ENCODE measurements around the gene ADGRL3. TPM values are rescaled to one million over a fixed set of nuclear protein-coding genes. Genes with fewer than 3 reads are reported as not detected.

Gene ADGRL3
- total RNA-seq, 1 donor from 2014 or later: 6.1 TPM

GRCh38 chr4:61786211-61786610 lies 586.1 kb downstream of the ADGRL3 start:
- no peak for DNase-seq
- Histone ChIP-seq H3K4me3 (no peak overlapping the region), H3K27ac (replicated peaks) (no peak overlapping the region), H3K27me3 (ENCODE audit: low read depth) (no peaks in the 10 kb centered on the region), H3K9me3 (replicated peaks) (peaks cover 4% of the 10 kb centered on the region), H3K4me1 (no peaks in the 10 kb centered on the region), H3K36me3 (no peaks in the 10 kb centered on the region)
- intact Hi-C loops (cut with micrococcal nuclease): no loop called here
- TF ChIP-seq, protein P1, sequence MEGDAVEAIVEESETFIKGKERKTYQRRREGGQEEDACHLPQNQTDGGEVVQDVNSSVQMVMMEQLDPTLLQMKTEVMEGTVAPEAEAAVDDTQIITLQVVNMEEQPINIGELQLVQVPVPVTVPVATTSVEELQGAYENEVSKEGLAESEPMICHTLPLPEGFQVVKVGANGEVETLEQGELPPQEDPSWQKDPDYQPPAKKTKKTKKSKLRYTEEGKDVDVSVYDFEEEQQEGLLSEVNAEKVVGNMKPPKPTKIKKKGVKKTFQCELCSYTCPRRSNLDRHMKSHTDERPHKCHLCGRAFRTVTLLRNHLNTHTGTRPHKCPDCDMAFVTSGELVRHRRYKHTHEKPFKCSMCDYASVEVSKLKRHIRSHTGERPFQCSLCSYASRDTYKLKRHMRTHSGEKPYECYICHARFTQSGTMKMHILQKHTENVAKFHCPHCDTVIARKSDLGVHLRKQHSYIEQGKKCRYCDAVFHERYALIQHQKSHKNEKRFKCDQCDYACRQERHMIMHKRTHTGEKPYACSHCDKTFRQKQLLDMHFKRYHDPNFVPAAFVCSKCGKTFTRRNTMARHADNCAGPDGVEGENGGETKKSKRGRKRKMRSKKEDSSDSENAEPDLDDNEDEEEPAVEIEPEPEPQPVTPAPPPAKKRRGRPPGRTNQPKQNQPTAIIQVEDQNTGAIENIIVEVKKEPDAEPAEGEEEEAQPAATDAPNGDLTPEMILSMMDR (IDR thresholded peaks at IDR 0.05; ENCODE audit: borderline replicate concordance): no peak

GRCh38 chr4:61795998-61796397 lies 595.9 kb downstream of the ADGRL3 start:
- Histone ChIP-seq H3K27me3 (ENCODE audit: low read depth) (no peaks in the 10 kb centered on the region), H3K9me3 (replicated peaks) (peaks cover 18% of the 10 kb centered on the region), H3K27ac (replicated peaks) (no peak overlapping the region), H3K4me1 (no peaks in the 10 kb centered on the region), H3K36me3 (no peaks in the 10 kb centered on the region), H3K4me3 (no peak overlapping the region)
- DNase-seq: no peak
- TF ChIP-seq, protein P1 (IDR thresholded peaks at IDR 0.05; ENCODE audit: borderline replicate concordance): no peak
- intact Hi-C loops (cut with micrococcal nuclease): no loop called here

- H3K4me1 ChIP-seq: no peaks in the 10 kb centered on the region
- H3K4me3 ChIP-seq: no peak overlapping the region
- no peak for DNase-seq
- no peaks in the 10 kb centered on the region for H3K36me3 ChIP-seq
- TF ChIP-seq, protein P1 (IDR thresholded peaks at IDR 0.05; ENCODE audit: borderline replicate concordance): no peak
- H3K27me3 ChIP-seq (ENCODE audit: low read depth): no peaks in the 10 kb centered on the region
- no peak overlapping the region for H3K27ac ChIP-seq (replicated peaks)
- intact Hi-C loops (cut with micrococcal nuclease): no loop called here
- no peaks in the 10 kb centered on the region for H3K9me3 ChIP-seq (replicated peaks)
Measured at GRCh38 chr4:61799794-61800193, 599.7 kb downstream of the ADGRL3 start.

DNA sequence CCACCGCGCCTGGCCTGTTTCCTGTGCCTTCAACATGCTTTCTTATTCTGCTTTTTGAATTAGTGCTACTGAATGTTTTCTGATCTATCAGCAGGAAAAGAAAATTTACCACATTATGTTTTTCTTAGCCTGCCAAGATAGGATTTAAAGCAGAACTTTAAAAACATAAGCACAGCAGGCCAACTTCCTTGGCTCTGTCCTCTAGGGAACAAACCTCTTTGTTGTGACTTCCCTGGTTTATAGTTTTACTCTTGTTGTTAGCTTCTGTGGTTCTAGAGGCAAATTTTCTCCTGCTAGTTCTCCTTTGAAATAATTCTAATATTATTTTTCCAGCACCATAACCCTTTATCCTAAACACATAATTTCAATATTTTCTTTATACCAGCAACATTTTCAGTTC lies 605.1 kb downstream of the ADGRL3 start:
- Histone ChIP-seq H3K9me3 (replicated peaks) (no peaks in the 10 kb centered on the region), H3K27ac (replicated peaks) (no peak overlapping the region), H3K4me1 (no peaks in the 10 kb centered on the region), H3K36me3 (no peaks in the 10 kb centered on the region), H3K27me3 (ENCODE audit: low read depth) (no peaks in the 10 kb centered on the region), H3K4me3 (no peak overlapping the region)
- TF ChIP-seq, protein P1 (IDR thresholded peaks at IDR 0.05; ENCODE audit: borderline replicate concordance): no peak
- DNase-seq: no peak
- intact Hi-C loops (cut with micrococcal nuclease): no loop called here

DNA sequence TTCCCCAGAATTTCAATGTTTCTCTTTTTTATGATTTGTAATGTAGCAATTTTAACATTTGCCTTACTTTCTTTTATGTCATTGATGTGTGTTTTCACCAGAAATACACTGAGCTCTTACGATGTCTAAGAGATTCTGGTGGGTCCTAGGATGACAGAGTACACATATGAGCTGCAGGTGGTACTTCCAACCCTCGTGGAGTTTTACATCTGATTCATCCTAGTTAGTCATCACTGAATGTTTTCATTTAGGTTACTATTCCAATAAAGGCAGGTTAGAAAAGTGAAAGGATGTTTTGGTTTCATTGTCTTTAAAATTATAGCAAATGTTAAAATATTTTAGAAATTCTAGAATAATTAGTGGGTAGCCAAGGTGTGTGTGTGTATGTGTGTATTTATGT lies 605.9 kb downstream of the ADGRL3 start:
- no peaks in the 10 kb centered on the region for H3K4me1 ChIP-seq
- no peak overlapping the region for H3K27ac ChIP-seq (replicated peaks)
- TF ChIP-seq, protein P1 (IDR thresholded peaks at IDR 0.05; ENCODE audit: borderline replicate concordance): no peak

DNA sequence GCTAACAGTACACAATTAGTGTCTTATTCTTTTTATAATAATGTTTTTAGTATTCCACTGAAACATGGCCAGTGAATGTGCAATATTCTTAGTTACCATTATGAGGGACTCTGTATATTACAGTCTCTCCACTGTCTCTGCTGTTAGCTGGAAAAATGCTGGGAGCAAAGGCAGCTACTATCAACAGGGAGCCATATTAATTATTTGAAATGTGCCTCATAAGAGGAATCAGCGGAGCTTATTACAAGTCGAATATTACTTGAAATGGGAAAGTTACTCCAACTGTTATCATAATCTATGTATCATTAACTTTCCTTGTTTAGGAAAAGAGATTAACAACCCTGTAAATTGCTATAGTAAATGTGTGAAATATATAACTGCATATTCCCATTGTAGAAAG lies 612.0 kb downstream of the ADGRL3 start:
- intact Hi-C loops (cut with micrococcal nuclease): no loop called here
- H3K36me3 ChIP-seq: no peaks in the 10 kb centered on the region
- no peak overlapping the region for H3K4me3 ChIP-seq
- TF ChIP-seq, protein P1 (IDR thresholded peaks at IDR 0.05; ENCODE audit: borderline replicate concordance): no peak
- no peaks in the 10 kb centered on the region for H3K9me3 ChIP-seq (replicated peaks)
- no peak overlapping the region for H3K27ac ChIP-seq (replicated peaks)
- H3K4me1 ChIP-seq: no peaks in the 10 kb centered on the region
- no peaks in the 10 kb centered on the region for H3K27me3 ChIP-seq (ENCODE audit: low read depth)
- DNase-seq: no peak

More for the DNA sequence above, 605.9 kb downstream of the ADGRL3 start:
- no peak overlapping the region for H3K4me3 ChIP-seq
- no peak for DNase-seq
- H3K36me3 ChIP-seq: no peaks in the 10 kb centered on the region
- no peaks in the 10 kb centered on the region for H3K27me3 ChIP-seq (ENCODE audit: low read depth)
- intact Hi-C loops (cut with micrococcal nuclease): no loop called here
- no peaks in the 10 kb centered on the region for H3K9me3 ChIP-seq (replicated peaks)
